Measurements from ENCODE around the gene CRKL.
A peak's percentile ranks its signal among the peaks of the same experiment; 100 is the strongest.
"Not testable (repeated sequence)": the region's sequence is repeated elsewhere in the genome, so short reads cannot be mapped to it uniquely, and the experiment has no call there.

The CRKL gene, protein sequence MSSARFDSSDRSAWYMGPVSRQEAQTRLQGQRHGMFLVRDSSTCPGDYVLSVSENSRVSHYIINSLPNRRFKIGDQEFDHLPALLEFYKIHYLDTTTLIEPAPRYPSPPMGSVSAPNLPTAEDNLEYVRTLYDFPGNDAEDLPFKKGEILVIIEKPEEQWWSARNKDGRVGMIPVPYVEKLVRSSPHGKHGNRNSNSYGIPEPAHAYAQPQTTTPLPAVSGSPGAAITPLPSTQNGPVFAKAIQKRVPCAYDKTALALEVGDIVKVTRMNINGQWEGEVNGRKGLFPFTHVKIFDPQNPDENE

DNA sequence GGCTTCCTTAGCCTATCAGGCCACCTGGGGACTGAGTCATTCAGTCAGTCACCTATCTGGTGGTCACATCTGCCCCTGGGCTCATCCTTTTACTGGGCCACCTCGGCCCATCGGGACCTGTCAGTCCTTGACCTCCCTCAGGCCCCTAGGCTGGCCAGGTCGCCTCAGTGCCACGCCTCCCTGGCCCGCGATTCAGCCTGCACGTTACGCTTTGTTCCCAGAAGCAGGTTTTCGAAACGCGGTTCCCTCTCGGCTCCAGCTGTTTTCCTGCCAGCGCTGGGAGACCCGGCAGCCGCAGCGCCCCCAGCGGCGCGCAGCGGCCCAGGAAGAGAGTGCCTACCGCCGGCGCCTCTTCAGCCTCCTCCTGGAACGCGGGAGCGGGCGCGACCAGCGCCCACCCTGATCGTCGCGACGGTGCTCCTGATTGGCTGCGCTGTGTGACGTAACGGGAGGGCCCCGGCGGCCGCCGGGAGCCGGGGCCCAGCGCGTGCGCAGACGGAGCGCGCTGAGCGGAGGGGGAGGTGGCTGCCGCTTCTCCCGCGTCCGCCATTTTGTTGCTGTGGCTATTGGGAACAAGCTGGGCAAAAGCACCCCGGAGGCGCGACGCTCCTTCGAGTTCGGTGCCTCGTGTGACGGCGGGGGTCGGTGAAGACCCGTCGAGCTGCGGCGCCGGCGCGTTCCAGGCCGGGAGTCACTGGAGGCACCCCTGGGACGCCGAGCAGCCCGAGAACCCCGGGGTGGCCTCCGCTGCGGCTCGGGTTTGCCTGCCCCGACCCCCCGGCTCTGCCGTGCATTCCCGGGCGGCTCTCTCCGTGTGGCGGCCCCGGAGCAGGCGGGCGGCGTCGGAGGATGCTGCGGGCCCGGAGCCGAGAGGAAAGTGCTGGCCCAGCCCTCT is at the start of gene CRKL:
CRKL (plus strand) TSS at position 492 of the 895 bp plus-strand sequence. CDS start 528 bp downstream, outside the sequence.
- DNase-seq, result peak; percentile 76 to 80

DNA sequence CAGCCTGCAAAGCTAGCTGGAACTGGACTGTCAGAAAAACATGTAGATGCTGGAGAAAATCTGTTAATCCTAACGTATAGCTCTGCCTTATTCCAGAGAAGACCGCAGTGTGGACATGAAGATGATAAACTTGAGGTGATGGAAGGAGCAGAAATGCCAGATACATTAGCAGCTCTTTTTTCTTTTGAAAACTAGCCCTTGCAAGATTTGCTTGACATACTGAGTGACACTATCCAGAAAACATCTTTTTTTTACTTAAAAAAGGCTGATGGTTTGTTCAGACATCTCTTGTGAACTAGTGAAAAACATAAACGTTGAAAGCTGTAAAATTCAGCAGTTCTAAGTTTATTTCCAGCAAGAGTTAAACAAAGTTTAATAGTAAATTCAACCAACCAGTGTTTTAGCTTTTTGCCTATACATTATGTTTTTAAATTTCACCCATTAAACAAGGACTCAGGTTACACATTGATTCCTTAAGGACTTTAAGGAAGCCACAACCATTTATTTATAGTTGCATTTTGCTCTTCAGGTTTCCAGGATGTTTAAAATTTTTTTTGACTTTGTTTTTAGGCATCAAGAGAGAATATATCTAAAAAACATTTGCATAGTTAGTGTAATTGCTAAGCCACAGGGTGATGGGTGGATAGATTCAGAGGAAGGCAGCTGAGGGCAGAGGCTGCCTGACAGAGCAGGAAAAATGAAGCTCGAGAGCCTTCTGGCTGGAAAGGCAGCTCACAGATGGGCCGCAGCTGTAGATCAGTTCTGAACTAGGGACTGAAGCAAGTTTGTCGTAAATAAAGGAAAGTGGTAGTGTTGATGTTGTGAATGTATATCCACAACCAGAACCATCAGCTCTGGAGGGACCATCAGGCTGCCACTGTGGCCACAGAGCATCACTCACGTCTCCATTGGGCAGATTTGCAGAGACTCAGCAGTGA is 48.9 kb upstream of the CRKL start:
- no peak for DNase-seq

DNA sequence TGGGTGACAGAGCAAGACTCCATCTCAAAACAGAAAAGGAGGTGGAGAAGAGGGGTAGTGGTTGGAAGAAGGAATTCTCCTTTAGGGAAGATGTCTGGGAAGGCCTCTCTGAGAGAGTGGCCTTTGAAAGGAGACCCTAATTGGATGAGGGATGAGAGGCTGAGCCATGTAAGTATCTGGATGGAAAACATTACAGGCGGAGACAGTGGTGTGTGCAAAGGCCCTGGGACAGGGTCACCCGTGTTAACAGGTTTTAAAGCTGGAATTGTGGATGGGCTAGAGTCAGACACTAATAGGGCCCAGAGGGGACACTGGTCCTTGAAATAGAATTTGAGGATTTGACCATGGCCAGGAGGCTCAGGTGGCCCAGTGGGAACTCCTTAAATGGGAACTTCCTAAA is 48.0 kb upstream of the CRKL start:
- DNase-seq, result no peak

DNA sequence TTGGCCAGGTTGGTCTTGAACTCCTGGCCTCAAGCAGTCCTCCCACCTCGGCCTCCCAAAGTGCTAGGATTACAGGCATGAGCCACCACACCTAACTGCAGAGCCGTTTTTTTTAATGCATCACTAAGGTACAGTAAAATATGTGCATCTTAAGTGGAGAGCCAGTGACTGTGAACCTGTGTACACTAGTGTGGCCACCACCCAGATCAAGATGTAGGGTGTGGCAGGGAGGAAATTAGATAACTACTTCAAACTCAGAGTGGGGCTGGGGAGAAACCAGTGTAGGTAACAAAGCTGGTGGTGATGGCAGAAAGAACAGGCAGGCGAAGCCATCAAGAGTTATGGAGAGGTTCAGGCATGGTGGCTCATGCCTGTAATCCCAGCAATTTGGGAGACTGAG is 44.0 kb upstream of the CRKL start:
- DNase-seq, result no peak

DNA sequence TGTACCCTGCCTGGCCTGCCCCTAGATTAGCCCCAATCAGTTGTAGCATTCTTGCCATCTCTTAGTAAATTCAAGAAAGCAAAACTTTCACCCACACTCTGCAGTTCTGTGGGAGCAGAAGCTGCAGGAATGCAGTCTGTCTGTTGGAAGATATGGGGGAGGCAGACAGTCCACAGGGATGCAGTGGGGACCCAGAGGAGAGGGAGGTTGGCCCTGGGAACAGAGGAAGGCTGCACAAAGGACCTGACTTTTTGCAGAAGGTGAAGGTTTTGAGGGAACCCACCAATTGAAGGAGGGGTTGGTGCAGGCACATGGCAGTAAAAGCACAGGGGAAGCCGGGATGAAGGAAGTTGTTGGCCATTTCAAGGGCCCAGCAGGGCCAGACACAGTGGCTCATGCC is 41.9 kb upstream of the CRKL start:
- DNase-seq, result no peak

DNA sequence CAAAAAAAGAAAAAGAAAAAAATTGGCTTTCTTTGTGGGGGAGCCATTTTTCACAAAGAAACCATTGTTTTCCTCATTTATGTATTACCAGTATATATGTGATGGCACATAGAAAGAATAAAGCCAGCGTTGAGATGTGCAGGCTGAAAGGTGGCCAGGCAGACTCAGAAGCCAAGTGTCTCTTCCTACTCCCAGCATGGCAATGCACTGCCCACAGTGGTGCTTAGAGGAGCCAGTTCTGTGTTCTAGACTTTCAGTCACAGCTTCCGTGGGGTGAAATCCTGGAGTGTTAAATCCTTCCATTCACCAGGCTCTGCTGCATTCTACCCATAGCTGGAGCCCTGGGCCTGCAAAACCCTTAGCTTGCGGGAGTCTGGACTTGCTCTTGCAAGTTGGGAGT is 39.5 kb upstream of the CRKL start:
- DNase-seq, result no peak

DNA sequence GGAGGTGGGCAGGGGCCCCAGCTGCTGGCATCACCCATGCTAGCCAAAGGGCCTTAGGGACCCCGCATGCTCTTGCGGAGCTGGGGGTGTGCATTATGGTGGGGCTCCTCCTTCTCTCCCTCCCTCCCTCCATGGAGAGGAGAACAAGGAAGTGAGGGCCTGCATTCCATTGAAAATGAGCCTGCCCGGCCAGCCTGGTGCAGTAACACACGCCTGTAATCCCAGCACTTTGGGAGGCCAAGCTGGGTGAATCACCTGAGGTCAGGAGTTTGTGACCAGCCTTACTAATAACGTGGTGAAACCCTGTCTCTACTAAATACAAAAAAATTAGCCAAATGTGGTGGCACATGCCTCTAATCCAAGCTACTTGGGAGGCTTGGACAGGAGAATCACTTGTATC is 36.0 kb upstream of the CRKL start:
- DNase-seq, result no peak

DNA sequence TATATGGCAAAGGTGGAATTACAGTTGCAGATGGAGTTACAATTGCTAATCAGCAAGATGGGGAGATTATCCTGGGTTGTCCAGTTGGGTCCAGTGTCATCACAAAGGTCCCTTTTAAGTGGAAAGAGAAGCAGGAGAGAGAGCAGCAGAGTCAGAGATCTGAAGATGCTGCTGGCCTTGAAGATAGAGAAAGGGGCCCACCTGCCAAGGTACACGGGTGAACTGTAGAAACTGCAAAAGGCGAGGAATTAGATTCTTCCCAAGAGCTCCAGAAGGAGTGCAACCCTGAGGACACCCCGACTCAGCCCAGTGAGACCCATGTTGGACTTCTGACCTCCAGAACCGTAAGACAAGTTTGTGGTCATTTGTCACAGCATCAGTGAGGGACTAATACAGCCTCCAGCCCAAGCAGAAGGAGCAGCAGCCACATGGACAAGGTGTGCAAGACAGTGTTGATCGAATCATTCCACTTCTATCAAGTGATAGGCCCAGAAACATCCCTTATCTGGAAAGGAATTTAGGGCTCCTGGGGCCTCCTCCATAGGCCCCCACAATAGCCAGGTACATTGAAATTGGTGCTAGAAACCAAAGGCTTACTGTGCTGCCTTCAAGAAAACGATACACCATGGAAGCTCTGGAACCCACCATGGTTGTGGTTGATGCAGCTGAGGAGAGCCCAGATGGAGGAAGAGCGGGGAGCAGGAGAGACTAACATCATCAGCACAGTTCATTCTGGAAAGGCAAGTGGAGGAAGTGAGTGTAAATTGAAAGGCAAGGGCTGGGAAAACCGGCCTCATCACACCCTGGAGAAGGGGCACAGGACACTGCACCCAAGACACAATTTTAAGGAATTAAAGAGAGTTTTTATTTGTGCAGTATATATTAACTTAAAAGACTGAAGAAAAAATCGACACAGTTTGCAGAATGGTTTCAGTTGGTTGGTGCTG is 35.1 kb upstream of the CRKL start:
- no peak for DNase-seq

DNA sequence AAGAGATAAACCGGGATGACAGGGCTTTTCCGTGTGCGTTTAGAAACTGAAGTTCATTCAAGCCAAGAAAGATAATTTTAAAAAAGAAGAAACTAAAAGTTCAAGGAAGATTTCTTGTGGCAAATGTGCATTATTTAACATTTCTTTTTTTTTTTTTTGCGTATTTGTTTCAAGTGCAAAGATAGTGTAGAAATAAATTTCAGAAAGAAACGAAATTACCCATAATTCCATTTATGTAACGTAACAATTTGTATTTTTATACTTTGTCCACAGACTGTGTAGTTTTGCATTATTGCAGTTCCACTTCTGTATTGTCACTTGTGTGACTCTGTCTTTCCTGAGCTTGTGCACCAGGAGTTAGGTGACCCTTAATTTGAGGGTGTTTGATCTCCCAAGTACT is 34.4 kb upstream of the CRKL start:
- DNase-seq, result no peak

DNA sequence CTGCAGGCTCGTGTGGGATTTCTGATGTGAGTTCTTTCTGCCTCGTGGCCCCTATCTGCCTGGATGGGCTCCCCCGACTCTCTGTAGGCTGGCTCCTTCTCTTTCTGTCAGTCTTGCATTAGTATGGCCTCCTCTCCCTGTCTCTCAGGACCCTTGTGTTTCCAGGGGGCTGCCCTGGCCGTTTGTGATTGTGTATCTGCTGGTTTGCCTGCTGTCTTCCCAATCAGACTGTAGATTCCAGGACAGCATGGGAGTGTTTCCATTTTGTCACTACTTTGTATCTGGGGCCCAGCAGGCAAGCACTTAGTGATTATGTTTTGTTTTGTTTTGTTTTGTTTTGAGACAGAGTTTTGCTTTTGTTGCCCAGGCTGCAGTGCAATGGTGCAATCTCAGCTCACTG is 32.8 kb upstream of the CRKL start:
- DNase-seq, result no peak

DNA sequence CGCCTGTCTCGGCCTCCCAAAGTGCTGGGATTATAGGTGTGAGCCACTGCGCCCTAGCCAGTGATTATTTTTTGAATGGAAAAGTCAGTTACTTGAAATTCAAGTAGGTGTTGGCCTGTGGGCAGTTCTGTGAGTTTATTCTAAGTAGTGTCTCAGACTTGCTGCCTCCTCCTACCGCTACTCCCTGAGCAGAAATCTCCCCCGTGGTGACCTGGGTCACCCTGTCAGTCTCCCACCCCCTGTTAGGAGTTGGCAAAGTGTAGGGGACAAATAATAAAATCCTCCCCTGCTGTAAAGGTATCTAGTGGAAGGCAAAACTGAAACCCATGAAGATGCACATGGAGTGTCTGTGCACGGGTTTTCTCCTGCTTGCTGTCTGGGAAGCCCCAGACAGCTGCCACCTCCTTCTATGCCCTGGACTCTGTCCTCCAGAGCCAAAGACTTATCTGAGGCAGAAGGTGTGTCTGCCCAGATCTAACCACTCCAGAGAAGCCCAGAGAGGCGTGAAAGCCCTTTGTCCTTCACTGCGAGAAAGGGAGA is 32.1 kb upstream of the CRKL start:
- no peak for DNase-seq

DNA sequence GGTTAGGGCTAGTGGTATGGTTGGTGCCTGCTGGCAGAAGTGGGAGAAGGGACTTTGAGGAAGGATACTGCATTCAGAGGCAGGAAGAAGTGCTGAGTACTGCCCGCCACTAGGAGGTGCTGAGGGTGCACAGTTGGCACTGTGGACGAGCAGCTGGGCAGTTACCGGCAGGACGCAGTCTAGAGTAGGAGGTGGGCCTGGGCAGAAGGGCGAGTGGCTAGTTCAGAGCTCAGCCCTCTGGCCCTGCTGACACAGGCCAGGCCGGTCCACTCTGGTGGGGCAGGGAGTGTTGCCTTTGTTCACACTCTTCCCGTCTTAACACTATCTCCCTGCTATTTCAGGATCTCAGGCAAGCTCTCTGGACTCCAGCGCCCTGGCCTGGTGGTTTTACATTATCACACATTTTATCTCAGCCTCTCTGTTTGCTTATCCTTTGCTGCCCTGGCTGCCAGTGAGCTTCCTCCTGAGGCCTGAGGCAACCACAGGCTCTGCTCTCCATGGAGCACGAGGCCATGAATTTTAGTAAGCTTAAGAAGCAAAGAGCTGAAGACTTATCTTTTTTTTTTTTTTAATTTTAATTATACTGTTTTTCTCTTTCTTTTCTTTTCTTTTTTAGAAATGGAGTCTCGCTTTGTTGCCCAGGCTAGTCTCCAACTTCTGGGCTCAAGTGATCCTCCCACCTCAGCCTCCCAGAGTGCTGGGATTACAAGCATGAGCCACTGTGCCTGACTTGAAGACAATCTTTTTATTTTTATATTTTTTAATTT is 31.5 kb upstream of the CRKL start:
- DNase-seq, result no peak

DNA sequence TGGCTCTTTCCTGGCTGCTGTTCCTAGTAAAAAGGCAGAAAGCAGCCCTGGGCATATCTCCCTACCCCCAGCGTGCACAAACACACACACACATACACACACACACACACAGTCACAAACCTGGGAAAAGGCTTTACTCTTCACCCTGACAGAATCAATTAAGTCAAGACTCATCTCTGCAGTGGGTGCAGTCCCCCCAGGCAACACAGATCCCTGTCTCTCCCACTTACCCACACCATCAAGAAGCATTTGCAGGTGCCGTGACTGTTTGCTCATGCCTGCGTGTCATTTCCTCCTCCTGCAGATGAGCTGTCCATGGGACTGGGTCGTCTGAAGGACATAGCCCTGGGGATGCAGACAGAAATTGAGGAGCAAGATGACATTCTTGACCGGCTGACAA is 29.8 kb upstream of the CRKL start:
- DNase-seq, result no peak

DNA sequence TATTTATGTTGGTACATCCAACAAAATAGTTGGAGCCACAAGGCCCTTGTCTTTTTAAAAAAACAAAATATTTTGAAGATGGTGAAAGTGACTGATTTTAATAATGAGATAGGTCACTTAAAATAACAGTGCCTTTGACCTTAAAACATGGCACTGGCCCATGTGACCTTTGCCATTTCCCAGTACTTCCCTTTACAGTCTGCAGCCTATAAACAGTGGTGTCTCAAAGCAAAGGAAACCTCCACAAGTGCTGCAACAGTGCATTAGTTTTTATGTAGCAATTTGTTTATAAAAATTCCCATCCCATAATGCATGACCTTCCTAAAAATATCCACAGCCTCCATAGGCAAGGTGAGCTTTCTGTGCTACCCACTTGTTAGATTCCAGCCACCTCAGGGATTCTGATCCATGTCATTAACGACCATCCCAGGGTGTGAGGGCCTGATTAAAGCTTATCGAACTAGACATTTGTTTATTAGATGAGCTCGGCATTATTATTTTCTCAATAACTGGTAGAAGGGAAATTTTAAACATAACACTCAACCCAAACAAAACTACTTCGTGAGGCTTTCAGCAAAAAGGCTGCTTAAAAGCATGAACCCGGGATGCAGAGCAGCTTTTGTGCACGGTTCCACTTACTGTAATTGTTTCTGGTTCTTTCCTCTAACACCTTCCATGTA is 28.0 kb upstream of the CRKL start:
- DNase-seq, result no peak

DNA sequence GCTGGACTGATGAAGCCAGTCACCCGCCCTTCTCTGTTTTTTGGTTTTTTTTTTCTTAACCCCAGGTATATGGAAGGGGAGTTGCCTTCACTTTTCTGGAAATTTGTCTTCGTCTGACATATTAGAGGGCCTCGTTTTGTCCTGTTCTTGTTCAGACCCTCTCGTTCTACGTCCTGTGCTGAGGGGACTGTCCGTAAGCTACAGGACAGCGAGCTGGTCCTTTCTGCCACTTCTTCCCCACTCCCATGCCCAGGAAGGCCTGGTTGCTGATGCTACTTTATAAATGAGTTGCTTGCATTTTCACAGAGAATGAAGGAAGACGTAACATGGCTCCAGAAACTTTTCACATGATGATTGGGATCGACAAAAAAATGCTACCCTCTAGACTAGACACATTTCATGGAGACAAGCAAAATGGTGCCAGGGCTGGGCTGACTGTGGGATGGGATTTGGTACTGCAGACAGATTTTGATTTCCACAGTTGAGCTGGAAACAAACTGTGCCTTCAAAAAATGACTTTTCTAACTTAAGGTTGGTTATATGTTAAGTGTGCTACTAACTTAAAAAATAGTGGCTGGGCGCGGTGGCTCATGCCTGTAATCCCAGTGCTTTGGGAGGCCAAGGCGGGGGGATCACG is 27.2 kb upstream of the CRKL start:
- no peak for DNase-seq

DNA sequence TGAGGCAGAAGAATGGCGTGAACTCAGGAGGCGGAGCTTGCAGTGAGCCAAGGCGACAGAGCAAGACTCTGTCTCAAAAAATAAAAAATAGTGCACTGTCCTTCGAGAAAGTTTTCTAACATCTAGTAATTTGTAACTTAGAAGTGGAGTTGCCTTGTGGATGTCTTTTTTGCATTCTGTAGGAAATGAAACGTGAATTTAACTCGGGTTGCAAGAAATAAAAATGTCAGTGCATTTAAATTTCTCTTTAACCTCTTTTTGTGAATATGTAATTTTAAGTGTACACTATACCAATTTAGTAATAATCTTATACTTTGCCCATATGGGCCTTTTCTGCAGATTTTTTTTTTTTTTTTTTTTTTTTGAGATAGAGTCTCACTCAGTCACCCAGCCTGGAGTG is 26.2 kb upstream of the CRKL start:
- DNase-seq, result no peak

DNA sequence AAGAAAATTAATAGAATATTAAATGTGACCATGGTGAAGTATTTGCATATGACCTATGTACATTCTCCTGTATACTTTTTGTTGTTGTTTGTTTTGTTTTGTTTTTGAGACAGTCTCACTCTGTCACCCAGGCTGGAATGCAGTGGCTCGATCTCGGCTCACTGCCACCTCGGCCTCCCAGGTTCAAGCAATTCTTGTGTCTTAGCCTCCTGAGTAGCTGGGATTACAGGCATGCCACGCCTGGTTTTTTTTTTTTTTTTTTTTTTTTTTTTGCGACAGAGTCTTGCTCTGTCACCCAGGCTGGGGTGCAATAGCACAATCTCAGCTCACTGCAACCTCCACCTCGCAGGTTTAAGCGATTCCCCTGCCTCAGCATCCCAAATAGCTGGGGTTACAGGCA is 19.5 kb upstream of the CRKL start:
- not testable (repeated sequence) for DNase-seq

DNA sequence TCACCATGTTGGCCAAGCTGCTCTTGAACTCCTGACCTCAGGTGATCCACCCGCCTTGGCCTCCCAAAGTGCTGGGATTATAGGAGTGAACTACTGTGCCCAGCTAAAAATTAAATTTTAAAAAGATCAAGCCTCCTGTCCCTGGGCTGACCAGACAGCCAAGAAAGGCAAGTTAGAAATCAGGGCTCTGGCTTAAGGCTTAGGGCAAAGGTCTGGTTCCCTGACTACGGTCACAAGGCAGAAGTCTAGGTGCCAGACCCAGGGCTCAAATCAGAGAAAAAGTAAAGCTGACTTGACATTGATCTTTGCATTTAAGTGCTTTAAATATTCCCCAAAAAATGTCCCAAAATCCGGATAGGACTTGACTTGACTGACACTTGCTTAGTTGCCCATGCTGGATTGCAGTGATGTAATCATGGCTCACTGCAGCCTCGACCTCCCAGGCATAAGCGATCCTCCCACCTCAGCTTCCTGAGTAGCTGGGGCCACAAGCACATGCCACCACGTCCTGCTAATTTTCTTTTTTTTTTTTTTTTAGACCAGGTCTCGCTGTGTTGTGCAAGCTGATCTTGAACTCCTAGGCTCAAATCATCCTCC is 17.3 kb upstream of the CRKL start:
- no peak for DNase-seq
